DND-41 (cell line): ENCODE results near the gene NUPR1.

Source experiments
- CTCF ChIP-seq: IDR thresholded peaks from 2 replicates; pipeline ENCODE4 v1.5.1; 2012; ENCODE audit warnings: borderline replicate concordance, low read length, moderate library complexity, mild to moderate bottlenecking; ENCODE audit not compliant: poor library complexity, severe bottlenecking; ENCODE audit errors: extremely low read depth
- EZH2 ChIP-seq: IDR thresholded peaks from 3 replicates; pipeline ENCODE4 v1.6.1; 2012; ENCODE audit warnings: borderline replicate concordance, low read depth, mild to moderate bottlenecking, moderate library complexity, low read length, inconsistent platforms; ENCODE audit not compliant: severe bottlenecking

- TF ChIP-seq CTCF (no peak), EZH2 (no peak)
Observed at GRCh38 chr16:28522792-28523191, 16.0 kb downstream of the NUPR1 start.
